NT2/D1 (cell line): ENCODE results near the gene SEH1L.
"Not testable (repeated sequence)": the region's sequence is repeated elsewhere in the genome, so short reads cannot be mapped to it uniquely, and the experiment has no call there.

ENCODE experiments used
- YY1 ChIP-seq: IDR thresholded peaks from 2 replicates; pipeline ENCODE4 v1.6.1; 2011; ENCODE audit not compliant: insufficient read length, insufficient read depth
- ZNF274 ChIP-seq: IDR thresholded peaks from 2 replicates; pipeline ENCODE4 v1.6.1; 2011; ENCODE audit warnings: mild to moderate bottlenecking, low read depth, low read length

- TF ChIP-seq ZNF274, YY1: not testable (repeated sequence)
Measured at GRCh38 chr18:12980065-12980464, 32.3 kb downstream of the SEH1L start.
